SK-N-SH treated with all-trans-retinoic acid at 6 μM for 48 hours (cell line): Measurements from ENCODE around the gene TNS3.

Source experiments
- CREB5 ChIP-seq: fragments of 250-450 bp; sonication (Bioruptor Pico); IDR thresholded peaks from 2 replicates; pipeline ENCODE4 v1.5.1; 2020; ENCODE audit warnings: low read depth, mild to moderate bottlenecking, moderate library complexity
- ESRRG ChIP-seq: fragments of 250-450 bp; sonication (Bioruptor Pico); IDR thresholded peaks from 2 replicates; pipeline ENCODE4 v1.6.1; 2021; ENCODE audit warnings: mild to moderate bottlenecking
- GLIS3 ChIP-seq: fragments of 250-450 bp; sonication (Bioruptor Pico); IDR thresholded peaks from 2 replicates; pipeline ENCODE4 v1.5.0; 2020; ENCODE audit warnings: mild to moderate bottlenecking, moderate library complexity
- OSR1 ChIP-seq: fragments of 250-450 bp; sonication (Bioruptor Pico); IDR thresholded peaks from 2 replicates; pipeline ENCODE4 v1.8.0; 2022; ENCODE audit warnings: moderate library complexity, mild to moderate bottlenecking, inconsistent platforms
- PATZ1 ChIP-seq: fragments of 250-450 bp; sonication (Bioruptor Pico); IDR thresholded peaks from 2 replicates; pipeline ENCODE4 v1.8.0; 2020; ENCODE audit warnings: mild to moderate bottlenecking, moderate library complexity, borderline replicate concordance
- ZFP3 ChIP-seq: fragments of 250-450 bp; sonication (Bioruptor Pico); IDR thresholded peaks from 2 replicates; pipeline ENCODE4 v1.5.0; 2020; ENCODE audit warnings: mild to moderate bottlenecking, moderate library complexity
- ZFP30 ChIP-seq: fragments of 450-650 bp; formaldehyde crosslinking; IDR thresholded peaks from 2 replicates; pipeline ENCODE4 v1.5.0; 2022; ENCODE audit warnings: mild to moderate bottlenecking, moderate library complexity

GRCh38 chr7:47594406-47594805 is 12.5 kb upstream of the TNS3 start:
- TF ChIP-seq OSR1 (CRISPR knock-in tag): no peak
- no peak for TF ChIP-seq ZFP30 (CRISPR knock-in tag)
- no peak for TF ChIP-seq CREB5 (CRISPR knock-in tag)
- TF ChIP-seq GLIS3: no peak
- TF ChIP-seq ESRRG (CRISPR knock-in tag): no peak
- no peak for TF ChIP-seq PATZ1 (CRISPR knock-in tag)
- no peak for TF ChIP-seq ZFP3 (CRISPR knock-in tag)
